Activated T-cell treated with anti-CD3 and anti-CD28 coated beads, Interleukin-2, amount 50 U/mL, for 4 hours (primary cell): Measurements from ENCODE around the gene AURKAIP1. TPM values are rescaled to one million over a fixed set of nuclear protein-coding genes. Genes with fewer than 3 reads are reported as not detected.

Experiments
- ATAC-seq, 2 donors: fragments of 200-7000 bp; cut with Tn5 transposase; one replicate each; pipeline ENCODE4 v1.10.0; 2021
- DNase-seq: peaks from one replicate; pipeline ENCODE4 v3.0.0-alpha.2; 2020
- H3K27me3 Mint-ChIP-seq: one replicate; pipeline ENCODE4 v1.8.0; 2021; ENCODE audit warnings: low read depth, mixed read lengths
- H3K36me3 Mint-ChIP-seq: one replicate; pipeline ENCODE4 v1.8.0; 2022; ENCODE audit warnings: mixed read lengths; ENCODE audit not compliant: insufficient read depth
- H3K4me1 Mint-ChIP-seq: one replicate; pipeline ENCODE4 v1.8.0; 2021; ENCODE audit warnings: low read depth, mixed read lengths
- H3K4me3 Mint-ChIP-seq: one replicate; pipeline ENCODE4 v1.8.0; 2021; ENCODE audit warnings: mild to moderate bottlenecking, moderate library complexity, mixed read lengths
- H3K9me3 Mint-ChIP-seq: one replicate; pipeline ENCODE4 v1.8.0; 2021; ENCODE audit warnings: mixed read lengths
- total RNA-seq, 3 donors: library from RNA; stranded (reverse); gene quantifications; one replicate each; pipeline ENCODE4 v1.2.1, GENCODE V29; 2021

AURKAIP1 gene
- total RNA-seq, 3 donors from 2014 or later, result 218 to 244 (median 220) TPM

GRCh38 chr1:1345384-1345783 lies 29.6 kb downstream of the AURKAIP1 start:
- no peaks in the 10 kb centered on the region for H3K9me3 Mint-ChIP-seq
- DNase-seq, result no peak
- no peak for ATAC-seq
- H3K27me3 Mint-ChIP-seq, result no peaks in the 10 kb centered on the region
- H3K4me3 Mint-ChIP-seq, result no peak overlapping the region
- H3K36me3 Mint-ChIP-seq, result peaks cover 4% of the 10 kb centered on the region
- H3K4me1 Mint-ChIP-seq, result peaks cover 23% of the 10 kb centered on the region

DNA sequence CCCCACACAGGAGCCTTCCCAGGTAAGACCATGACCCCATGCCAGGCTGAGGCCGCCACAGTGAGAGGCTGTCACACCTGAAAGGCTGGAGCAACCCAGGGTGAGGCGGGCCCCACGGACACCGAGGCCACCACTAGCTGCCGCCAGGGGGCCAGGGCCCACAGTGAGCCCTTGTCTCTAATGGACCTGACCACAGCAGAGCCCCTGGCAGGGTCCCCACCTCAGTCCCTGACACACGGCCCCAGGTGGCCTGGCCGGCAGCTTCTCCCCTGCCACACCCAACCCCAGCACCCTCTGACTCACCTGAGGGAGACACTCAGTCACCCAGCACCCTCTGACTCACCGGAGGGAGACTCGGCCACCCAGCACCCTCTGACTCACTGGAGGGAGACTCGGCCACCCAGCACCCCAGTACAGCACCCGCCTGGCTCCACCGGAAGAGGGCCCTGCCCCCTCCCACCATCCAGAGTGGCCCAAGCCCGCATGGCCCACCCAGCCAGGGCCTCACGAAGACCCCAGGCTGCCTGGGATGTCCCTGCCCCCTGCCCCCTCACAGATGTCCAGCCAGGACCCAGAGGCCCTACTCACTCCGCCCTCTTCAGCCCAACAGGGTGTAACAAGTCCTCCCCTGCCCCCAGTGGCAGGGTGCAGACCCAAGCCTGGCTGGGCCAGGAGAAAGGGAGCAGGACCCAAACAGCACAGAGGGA lies 30.2 kb downstream of the AURKAIP1 start:
- ATAC-seq, result peak; percentile 44 to 54
- peak; percentile 57 for DNase-seq

GRCh38 chr1:1343811-1344421 lies 31.1 kb downstream of the AURKAIP1 start:
- H3K27me3 Mint-ChIP-seq, result no peaks in the 10 kb centered on the region
- peaks cover 4% of the 10 kb centered on the region for H3K36me3 Mint-ChIP-seq
- DNase-seq (no peak), ATAC-seq (no peak)
- no peak overlapping the region for H3K4me3 Mint-ChIP-seq
- H3K9me3 Mint-ChIP-seq, result no peaks in the 10 kb centered on the region
- peaks cover 23% of the 10 kb centered on the region for H3K4me1 Mint-ChIP-seq

More for the DNA sequence above, 30.2 kb downstream of the AURKAIP1 start:
- Mint-ChIP-seq H3K4me3 (no peak overlapping the region), H3K27me3 (no peaks in the 10 kb centered on the region), H3K9me3 (no peaks in the 10 kb centered on the region), H3K4me1 (peaks cover 23% of the 10 kb centered on the region), H3K36me3 (peaks cover 4% of the 10 kb centered on the region)

GRCh38 chr1:1342584-1343115 lies 32.4 kb downstream of the AURKAIP1 start:
- no peak for DNase-seq
- H3K4me3 Mint-ChIP-seq, result no peak overlapping the region
- peaks cover 22% of the 10 kb centered on the region for H3K4me1 Mint-ChIP-seq
- no peaks in the 10 kb centered on the region for H3K9me3 Mint-ChIP-seq
- no peaks in the 10 kb centered on the region for H3K27me3 Mint-ChIP-seq
- ATAC-seq, result no peak
- H3K36me3 Mint-ChIP-seq, result peaks cover 4% of the 10 kb centered on the region

DNA sequence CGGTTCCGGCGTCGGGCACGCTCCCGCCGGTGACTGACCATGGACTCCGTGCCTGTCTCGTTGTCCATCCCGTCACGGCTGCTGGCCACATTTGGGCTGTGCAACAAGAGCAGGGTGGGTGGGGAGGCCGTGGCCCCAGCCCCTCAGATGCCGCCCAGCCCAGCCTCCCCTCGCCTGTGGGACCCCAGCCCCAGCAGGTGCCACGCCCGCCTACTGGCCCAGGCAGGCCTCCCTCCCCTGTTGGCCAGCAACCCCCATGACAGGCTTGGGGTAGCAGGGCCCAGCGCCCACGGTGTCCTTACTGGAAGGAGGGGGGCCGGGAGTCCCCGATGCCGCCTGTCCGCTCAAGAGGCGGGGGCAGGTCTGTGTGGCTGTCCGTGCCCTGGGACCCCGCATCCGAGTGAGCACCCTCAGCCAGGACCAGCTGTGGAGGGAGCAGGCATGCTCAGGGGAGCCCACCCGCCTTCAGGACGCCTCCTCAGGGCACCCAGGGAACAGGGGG lies 32.9 kb downstream of the AURKAIP1 start:
- peaks cover 4% of the 10 kb centered on the region for H3K36me3 Mint-ChIP-seq
- DNase-seq (no peak), ATAC-seq (no peak)
- peaks cover 16% of the 10 kb centered on the region for H3K4me1 Mint-ChIP-seq
- H3K9me3 Mint-ChIP-seq, result no peaks in the 10 kb centered on the region
- H3K27me3 Mint-ChIP-seq, result no peaks in the 10 kb centered on the region
- no peak overlapping the region for H3K4me3 Mint-ChIP-seq

DNA sequence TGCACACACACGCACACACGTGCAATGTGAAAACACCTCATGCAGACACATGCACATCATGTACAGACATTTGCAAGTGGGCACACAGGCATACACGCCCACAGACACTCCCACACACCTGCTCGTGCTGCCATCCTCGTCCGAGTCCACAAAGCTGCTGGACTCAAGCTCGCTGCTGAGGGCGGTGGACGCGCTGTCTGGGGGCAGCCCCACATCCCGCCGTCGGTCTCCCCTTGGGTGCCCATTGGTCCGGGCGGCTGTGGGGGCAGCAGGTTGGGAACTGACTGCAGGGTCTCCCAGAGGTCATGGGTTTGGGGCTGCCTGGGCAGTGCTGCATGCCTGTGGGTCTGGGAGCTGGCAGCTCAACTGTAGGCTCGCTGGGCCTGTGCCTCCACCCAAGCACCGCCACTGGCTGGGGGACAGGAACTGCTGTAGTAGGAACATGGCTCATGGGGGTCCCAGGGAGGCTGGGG lies 33.4 kb downstream of the AURKAIP1 start:
- Mint-ChIP-seq H3K4me3 (no peak overlapping the region), H3K9me3 (no peaks in the 10 kb centered on the region), H3K4me1 (peaks cover 11% of the 10 kb centered on the region), H3K27me3 (no peaks in the 10 kb centered on the region), H3K36me3 (peaks cover 4% of the 10 kb centered on the region)
- ATAC-seq, result no peak
- DNase-seq, result no peak

- DNase-seq, result no peak
- Mint-ChIP-seq H3K4me1 (peaks cover 6% of the 10 kb centered on the region), H3K4me3 (no peak overlapping the region), H3K36me3 (peaks cover 4% of the 10 kb centered on the region), H3K27me3 (no peaks in the 10 kb centered on the region), H3K9me3 (no peaks in the 10 kb centered on the region)
- ATAC-seq, result no peak
Observed at GRCh38 chr1:1340791-1341548, 34.0 kb downstream of the AURKAIP1 start.

GRCh38 chr1:1340185-1340584 lies 34.8 kb downstream of the AURKAIP1 start:
- no peak for DNase-seq
- no peak for ATAC-seq
- no peaks in the 10 kb centered on the region for H3K9me3 Mint-ChIP-seq
- H3K4me3 Mint-ChIP-seq, result no peak overlapping the region
- H3K4me1 Mint-ChIP-seq, result peaks cover 4% of the 10 kb centered on the region
- H3K27me3 Mint-ChIP-seq, result no peaks in the 10 kb centered on the region
- H3K36me3 Mint-ChIP-seq, result peaks cover 4% of the 10 kb centered on the region

GRCh38 chr1:1338278-1338677 lies 36.7 kb downstream of the AURKAIP1 start:
- DNase-seq (no peak), ATAC-seq (no peak)
- Mint-ChIP-seq H3K9me3 (no peaks in the 10 kb centered on the region), H3K27me3 (no peaks in the 10 kb centered on the region), H3K4me3 (no peak overlapping the region), H3K36me3 (peaks cover 4% of the 10 kb centered on the region), H3K4me1 (no peaks in the 10 kb centered on the region)

DNA sequence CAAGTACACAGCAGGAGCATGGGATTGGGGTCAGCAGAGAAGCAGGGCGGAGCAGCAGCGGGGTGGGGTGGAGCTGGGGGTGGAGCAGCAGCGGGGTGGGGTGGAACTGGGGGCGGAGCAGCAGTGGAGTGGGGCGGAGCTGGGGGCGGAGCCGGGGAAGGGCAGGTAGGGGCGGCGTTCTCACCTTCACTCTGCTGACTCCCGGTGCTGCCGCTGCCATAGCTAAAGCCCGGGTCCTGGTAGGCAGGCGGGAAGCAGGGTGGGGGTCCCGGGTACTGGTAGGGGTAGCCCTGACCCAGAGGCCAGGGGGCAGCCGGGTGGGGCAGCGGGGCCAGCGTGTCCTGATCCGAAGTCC lies 37.2 kb downstream of the AURKAIP1 start:
- no peaks in the 10 kb centered on the region for H3K27me3 Mint-ChIP-seq
- peaks cover 4% of the 10 kb centered on the region for H3K36me3 Mint-ChIP-seq
- no peaks in the 10 kb centered on the region for H3K9me3 Mint-ChIP-seq
- ATAC-seq, result peak; percentile 73 to 74
- no peak overlapping the region for H3K4me3 Mint-ChIP-seq
- DNase-seq, result peak; percentile 30
- no peaks in the 10 kb centered on the region for H3K4me1 Mint-ChIP-seq

DNA sequence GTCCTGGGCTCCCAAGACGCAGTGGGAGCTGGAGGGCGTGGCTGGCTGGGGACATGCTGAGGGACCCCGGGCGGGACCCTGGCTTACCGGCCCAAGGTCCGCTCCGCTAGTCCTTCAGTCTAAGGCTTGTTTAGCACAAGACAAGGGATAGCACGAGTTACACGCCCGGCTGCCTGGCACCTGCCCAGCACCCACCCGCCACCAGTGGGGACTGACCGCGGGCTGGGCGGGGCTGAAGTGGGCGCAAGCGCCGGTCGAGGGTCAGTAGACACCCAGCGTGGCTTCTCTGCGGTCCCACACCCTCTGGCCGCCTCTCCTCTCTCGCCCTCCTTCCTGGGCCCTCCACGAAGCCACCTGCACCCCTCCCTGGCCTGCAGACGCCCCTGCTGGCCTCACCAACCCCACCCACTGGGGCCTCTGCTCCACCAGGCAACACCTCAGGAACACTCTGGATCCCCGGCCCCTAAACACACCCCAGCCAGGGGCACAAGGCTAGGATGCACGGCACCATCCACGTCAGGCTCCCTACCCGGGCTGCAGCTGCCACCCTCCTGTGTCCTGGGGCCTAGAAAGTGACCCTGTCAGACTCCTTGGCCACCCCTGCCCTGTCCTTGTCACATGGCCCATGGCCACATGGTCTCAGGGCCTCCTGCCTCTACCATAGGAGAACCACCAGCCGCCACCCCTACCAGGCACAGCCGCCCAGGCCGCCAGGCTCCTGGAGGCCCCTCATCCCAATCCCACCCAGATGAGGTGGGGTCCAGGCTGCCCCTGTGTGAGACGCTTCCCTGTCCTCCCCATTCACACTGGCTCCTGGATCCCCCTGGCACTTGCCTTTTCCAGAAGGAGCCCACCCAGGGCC lies 37.8 kb downstream of the AURKAIP1 start:
- no peaks in the 10 kb centered on the region for H3K4me1 Mint-ChIP-seq
- ATAC-seq (no peak), DNase-seq (no peak)
- no peak overlapping the region for H3K4me3 Mint-ChIP-seq
- H3K36me3 Mint-ChIP-seq, result peaks cover 4% of the 10 kb centered on the region
- no peaks in the 10 kb centered on the region for H3K27me3 Mint-ChIP-seq
- H3K9me3 Mint-ChIP-seq, result no peaks in the 10 kb centered on the region

GRCh38 chr1:1336446-1336845 lies 38.6 kb downstream of the AURKAIP1 start:
- Mint-ChIP-seq H3K36me3 (peaks cover 4% of the 10 kb centered on the region), H3K27me3 (no peaks in the 10 kb centered on the region), H3K9me3 (no peaks in the 10 kb centered on the region), H3K4me3 (no peak overlapping the region), H3K4me1 (no peaks in the 10 kb centered on the region)
- no peak for DNase-seq
- ATAC-seq, result no peak

DNA sequence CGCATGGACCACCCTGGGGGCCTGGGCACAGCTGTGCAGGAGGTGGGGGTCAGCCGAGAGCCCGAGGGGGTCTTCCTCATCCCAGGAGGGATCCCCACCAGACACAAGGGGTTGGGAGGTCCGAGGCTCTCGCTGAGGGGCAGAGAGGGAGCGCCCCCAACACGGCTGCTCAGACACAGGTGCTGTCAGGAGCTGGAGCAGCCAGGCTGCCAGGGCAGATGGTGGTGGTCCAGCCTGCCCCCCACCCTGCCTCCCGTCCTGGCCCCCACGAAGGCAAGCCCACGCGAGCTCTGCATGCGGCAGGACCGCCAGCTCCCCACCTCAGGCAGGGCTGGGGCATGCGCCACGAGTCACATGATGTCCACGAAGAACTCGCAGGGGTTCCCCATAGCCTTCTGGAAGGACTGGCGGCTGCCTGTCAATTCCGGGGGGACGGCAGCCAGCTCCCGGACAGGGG lies 39.2 kb downstream of the AURKAIP1 start:
- no peaks in the 10 kb centered on the region for H3K27me3 Mint-ChIP-seq
- H3K36me3 Mint-ChIP-seq, result no peaks in the 10 kb centered on the region
- H3K4me3 Mint-ChIP-seq, result no peak overlapping the region
- H3K4me1 Mint-ChIP-seq, result no peaks in the 10 kb centered on the region
- DNase-seq (no peak), ATAC-seq (no peak)
- H3K9me3 Mint-ChIP-seq, result no peaks in the 10 kb centered on the region
